DMS 273 (cell line): ENCODE data around the gene EGLN1.

Experiments used
- DNase-seq: peaks from one replicate; lab custom pipeline; 2025; ENCODE audit not compliant: unreplicated experiment; lab: John Stamatoyannopoulos, UW

EGLN1 gene

DNA sequence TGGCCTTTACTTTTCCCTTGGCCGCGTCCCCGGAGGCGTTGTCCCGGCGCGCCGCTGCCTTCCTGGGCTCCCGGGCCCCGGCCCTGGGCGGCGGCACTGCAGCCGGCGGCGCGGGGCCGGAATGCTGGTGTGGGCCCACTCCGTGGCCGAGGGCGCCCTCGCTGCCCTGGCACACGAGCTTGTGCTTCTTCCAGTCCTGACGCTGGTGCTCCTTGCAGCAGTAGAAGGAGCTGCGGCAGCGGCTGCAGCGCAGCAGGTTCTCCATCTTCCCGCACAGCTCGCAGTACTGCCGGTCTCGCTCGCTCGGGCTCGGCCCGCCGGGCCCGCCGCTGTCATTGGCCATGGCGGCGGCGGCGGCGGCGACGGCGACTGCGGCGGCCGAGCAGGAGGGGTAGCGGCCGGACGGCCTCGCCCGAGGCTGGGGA, 529 bp downstream of the EGLN1 start:
- DNase-seq, result peak; percentile 84

DNA sequence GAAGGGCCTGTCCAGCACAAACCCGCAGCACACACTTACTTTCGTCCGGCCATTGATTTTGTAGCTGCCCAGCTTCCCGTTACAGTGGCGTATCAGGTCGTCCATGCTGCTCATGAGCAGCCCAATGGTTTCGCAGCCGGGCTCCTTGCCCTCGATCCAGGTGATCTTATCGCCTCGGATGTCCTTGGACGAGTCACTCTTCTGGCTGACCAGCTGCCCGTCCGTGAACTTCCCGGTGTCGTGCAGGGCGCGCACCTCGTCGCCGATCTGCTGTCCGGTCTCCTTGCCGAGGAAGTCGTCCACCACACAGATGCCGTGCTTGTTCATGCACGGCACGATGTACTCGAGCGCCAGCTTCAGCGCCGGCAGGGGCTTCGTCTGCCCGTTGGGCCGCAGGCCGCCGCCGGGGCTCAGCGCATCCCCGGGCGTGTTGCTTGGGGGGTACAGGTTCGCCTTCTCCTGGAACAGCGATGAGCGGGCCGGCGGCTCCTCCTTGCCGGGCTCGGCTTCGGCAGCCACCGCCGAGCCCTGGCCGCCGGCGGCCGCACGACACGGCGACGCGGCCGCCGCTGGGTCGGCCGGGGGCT, 1.0 kb downstream of the EGLN1 start:
- DNase-seq, result peak; percentile 70

DNA sequence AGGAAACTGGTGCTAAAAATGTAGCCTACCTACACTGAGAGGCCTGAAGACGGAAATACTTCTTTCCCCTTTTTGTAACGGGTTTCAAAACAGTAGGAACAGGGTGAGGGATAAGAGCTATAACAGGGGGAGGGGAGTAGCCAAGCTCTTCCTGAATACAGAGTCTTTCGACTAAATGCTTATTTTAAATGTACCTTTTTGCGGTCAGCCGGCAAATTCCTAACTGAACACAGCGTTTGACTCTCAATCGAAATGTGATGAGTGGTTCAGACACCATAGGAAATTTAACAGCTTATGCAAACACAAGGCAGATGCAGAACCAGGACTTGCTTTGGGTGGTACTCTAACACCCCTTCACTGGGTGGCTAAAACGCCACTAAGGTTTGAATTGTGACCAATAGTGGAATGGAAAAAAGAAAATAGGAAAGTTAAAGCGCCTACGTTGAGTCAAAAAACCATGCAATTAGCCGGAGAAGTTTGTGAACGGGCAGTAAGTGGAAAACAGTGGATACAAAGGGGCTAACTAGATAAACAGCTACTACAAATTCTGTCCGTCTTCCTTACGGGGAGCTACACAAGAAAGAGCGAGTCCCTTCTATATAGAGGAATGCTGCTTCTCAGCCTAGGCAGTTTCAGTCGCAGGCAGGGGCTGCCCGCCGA, 1.7 kb downstream of the EGLN1 start:
- DNase-seq, result peak; percentile 55

DNA sequence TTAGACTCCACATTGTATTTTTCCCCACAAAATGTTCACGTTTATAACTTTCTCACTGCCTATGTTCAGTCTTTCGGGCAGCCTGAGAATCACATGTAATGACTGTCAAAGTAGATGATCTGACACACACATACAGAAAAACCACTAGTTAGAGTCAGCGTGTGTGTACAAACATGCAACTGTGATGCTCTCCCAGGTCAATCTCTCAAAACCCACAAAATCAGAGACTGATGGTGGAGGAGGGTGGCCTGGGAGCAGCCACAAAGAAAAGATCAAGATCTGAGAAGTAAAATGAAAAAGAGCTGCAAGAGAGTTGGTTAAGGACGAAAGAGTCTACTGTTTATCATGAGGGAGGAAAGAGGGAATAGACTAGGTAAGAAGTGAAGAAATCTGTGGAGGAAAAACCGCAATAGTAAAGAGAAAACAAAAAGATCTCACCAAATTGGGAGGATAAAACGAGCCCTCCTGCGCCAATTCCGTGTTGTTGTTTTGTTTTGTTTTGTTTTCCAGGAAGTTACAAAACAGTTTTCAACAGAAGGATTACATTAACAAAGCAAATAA, 2.3 kb downstream of the EGLN1 start:
- DNase-seq, result peak; percentile 19

DNA sequence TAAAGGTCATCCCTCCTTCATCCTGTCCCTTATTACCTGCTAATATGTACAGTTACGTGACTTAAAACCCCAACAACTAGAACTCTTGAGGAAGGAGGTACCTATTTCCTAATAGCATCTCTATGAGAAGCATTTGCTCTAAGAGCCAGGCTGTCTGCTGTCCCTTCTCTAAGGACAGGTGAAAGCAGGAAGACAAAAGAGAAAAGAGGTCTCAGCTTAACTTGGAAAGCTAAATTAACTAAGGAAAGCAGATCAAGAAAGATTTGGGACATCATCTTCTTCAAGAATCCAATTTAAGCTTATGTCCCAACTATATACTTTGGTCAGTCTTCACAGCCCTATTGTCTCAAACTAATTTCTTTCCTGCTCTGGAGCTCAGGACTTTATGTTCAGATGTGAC, 2.9 kb downstream of the EGLN1 start:
- peak; percentile 13 for DNase-seq

DNA sequence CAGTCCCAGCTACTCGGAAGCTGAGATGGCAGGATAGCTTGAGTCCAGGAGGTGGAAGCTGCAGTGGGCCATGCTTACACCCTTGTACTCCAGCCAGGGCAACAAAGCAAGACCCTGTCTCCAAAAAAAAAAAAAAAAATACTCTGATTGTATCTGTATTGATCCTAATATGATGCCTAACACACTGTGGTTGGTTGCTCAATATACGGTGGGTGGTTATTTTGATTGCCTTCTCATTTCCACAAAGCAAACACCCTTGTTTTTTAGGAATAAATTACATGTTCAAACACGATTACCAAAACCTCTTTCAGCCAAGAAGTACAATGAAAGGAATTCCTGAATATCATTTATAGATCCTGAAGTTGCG, 3.4 kb downstream of the EGLN1 start:
- no peak for DNase-seq

DNA sequence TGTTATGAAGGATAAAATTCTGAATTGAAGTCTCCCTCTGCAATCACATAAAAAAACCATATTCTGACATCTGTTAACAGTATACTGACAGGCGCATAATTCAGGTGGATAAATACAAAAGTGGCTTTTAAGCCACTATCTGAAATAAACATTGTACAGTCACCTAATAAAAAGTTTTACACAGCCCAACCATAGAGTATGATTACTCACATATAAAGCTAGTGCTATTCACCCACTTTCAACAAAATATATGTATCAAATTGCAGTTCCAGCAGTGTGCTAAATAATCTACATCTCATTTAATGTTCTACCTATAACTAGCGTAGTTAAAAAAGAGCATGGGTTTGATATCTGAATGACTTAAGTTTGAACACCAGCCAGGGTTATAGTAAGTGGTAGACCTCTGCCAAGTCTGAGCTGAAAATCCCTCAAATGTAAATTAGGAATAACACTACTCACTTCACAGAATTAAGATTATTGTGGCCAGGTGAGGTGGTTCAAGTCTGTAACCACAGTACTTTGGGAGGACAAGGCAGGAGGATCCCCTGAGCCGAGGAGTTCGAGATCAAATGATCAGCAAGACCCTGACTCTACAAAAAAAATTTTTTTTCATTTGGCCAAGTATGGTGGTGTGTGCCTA, 3.9 kb downstream of the EGLN1 start:
- peak; percentile 44 for DNase-seq

DNA sequence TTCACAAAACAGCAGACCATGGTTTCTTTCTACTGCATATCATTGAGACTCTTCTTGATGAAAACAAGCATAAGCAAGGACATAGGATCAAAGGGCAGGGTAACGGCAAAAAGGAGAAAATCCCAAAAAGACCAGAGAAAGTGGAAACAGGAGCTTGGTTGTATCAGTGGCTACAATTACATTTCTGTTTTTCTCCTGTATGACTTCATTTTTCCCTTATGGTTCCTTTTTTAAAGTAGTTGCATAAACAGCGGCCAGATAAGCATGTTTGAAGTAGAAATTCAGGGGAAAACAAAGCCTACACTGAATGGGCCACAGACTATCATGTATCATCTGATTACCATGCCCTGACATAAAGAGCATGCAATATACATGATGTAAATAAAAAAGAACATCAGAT, 4.6 kb downstream of the EGLN1 start:
- no peak for DNase-seq

DNA sequence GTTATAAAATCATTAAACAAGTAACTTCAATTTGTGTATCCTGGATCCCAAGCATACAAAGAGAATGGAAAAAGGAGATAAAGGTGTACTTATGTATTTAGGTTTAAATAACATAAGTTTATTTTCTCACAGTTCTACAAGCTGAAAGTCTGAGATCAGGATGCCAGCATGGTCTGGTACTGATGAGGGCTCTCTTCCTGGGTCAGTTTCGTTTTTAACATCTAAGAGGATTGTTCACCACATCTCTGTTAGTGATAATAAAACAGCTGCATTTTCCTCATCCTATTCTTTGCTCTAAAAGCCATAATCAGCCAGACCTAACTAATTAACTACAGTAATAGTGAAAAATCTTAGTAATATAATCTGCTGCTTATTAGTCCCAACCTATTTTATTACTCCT, 5.2 kb downstream of the EGLN1 start:
- no peak for DNase-seq

DNA sequence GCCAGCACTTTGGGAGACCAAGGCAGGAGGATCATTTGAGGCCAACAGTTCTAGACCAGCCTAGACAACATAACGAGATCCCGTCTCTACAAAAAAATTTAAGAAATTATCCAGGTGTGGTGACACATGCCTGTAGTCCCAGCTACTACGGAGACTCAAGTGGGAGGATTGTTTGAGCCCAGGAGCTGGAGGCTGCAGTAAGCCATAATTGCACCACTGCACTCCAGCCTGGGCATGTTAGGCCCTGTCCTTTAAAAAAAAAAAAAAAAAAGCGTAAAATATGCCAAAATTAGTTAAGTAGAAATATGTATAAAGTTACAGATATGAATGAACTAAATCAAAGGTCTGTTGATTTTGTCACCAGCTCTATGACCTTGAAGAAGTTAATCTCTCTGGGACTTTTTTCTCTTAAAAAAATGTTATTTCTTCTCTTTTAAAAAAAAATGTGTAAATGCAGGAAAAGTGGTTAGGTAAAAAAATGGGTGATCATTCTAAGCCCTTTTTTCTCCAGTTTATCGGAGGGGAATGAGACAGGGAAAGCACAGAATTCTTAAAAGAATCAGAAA, 7.0 kb downstream of the EGLN1 start:
- no peak for DNase-seq

DNA sequence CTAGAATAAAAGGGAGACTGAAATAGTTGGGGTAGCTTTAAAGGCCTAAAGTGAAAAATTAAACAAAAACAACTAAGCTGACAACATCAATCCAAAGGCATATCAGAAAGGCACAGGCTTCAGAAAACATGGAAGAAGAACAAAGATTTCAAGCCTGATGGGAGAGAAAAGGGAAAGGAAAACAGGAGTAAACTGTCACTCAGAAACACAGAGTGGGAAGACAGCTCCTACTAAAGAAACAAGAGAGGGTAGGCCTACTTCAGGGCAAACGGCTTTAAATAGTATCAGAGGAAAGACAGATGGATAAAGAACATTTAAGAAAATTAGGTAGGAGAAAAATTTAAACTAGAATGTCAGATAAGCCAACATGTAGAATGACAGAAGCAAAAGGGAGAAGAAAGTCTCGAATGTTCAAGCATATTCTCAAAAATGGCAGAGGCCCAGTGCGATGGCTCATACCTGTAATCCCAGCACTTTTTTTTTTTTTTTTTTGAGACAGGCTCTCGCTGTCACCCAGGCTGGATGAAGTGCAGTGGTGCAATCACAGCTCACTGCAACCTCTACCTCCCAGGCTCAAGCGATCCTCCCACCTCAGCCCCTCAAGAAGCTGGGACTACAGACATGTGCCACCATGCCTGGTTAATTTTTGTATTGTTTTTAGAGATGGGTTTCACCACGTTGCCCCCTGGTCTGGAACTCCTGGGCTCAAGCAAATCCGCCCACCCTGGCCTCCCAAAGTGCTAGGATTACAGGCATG, 7.6 kb downstream of the EGLN1 start:
- no peak for DNase-seq

DNA sequence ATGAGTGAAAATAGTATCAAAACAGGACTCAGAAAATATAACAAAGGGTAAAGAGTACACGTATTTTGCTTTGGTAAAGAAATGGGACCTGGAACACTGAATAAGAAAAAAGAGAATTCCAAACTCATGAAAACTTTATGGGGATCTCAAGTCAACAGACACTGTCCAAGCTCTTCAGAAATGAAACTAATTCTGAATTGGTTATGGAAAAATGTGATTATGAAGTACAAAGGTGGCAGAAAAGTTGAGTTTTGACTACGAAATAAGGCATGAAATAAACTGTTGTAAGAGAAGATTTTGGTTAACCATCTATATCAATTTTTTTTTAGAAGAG, 8.4 kb downstream of the EGLN1 start:
- no peak for DNase-seq

DNA sequence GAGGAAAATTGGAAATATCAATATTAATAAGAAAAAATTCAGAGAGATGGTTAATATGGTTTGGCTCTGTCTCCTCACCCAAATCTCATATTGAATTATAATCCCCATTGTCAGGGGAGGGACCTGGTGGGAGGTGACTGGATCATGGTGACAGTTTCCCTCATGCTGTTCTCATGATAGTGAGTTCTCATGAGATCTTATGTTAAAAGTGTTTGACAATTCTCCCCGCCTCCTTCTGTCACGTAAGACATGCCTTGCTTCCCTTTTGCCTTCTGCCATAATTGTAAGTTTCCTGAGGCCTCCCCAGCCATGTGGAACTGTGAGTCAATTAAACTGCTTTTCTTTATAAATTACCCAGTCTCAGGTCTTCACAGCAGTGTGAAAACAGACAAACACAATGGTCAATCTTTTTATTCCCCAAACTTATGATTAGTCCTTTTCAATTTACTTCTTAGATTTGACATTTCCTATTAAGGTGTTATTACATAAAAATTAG, 11.0 kb downstream of the EGLN1 start:
- DNase-seq, result no peak

DNA sequence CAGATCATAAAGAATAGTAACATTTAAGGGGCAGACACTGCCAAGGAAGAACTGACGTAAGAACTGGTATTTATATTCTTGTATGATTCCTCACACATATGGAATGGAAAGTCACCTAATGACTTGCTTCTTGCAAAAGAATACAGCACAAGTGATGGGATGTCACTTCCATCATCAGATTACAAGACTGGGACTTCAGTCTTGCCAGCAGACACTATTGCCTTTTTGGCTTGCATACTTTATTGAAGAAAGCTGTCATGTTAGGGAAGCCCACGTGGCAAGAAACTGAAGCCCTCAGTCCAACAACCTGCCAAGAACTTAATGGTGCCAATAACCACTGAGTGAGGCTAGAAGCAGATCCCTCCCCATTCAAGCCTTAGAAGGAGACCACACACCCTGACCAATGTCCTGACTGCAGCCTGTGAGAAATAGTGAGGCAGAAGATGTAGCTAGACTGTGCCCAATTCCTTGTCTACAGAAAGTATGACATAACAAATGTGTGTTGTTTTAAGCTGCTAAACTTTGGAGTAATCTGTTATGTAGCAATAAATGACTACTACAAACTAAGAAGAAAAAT, 12.0 kb downstream of the EGLN1 start:
- DNase-seq, result no peak

DNA sequence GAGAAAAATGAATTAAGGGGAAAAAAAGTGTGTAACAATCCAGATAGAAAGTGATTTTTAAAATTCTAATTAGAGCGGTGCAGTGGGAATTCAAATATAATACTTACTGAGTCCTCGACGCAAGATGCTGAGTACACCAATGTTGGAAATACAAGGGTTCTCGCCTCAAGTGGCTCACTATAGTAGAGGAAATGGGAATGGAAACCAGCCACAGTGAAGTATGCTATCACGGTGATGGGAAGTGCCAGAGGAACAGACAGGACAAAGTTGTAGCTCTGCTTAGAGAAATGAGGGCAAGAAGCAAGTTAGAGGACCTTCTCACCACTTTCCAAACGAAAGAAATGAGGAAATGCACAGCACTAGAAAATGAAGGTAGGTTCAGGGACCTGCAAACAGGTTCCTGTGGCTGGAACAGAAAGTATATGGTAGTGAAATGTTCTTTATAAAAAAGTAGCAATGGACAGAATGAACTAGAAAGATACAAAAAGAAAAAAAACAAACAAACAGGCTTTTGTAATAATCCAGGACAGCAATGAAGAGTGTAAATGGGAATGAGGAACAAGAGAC, 13.5 kb downstream of the EGLN1 start:
- DNase-seq, result no peak

DNA sequence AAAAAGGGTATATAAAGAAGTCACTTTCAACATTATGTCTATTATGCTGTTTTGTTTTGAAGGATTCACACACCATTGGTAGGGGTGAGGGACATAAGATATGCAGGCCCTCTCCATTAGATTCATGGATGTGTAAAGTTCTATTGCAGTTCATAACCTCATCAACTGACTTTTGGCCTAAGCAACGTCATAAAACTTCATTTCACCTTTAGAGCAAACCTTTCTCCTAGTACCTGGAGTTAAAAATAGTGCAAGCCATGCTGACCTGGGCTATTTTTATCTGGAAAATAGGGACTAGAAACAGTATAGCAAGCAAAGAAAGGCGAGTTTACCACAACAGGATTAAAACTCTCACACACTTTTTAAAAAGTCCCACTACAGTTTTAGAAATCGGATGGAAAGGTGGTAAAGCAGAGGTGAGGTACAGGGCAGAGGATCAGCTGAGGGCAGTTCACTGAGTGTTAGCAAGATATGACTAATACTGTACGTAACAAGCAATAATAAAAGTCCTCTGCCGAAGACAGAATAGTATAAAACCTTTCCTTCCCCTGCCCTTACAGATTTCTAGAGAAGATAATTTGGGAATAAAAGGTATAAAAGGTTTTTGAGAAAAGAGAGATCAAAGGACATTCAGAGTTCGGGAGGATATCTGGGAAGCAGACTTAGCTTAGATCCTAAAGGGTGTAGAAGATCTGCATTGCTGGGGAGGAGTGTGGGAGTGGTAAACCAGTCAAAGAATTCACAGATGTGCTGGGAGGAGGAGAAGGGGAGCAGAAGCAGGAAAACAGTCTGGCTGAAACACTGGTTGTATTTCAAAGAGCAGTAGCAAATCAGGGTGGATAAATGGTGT, 14.3 kb downstream of the EGLN1 start:
- peak; percentile 19 for DNase-seq

DNA sequence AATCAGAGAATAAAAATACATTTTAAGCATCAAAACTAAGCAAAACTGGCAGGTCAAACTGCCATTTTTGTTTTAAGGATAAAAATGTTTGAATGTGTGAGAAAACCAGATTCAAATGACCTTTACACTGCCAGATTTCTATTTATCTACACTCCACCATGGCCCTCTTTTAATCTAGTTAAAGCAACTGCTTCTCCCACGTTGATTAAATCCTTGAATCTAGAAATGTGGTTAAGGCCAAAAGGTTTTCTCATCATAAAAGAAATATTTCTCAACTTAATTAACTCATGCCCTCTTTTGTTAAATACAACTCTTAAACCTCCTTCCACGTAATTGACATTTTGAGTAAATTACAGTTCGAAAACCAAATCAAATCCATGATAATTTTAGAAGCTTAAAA, 15.0 kb downstream of the EGLN1 start:
- DNase-seq, result no peak

DNA sequence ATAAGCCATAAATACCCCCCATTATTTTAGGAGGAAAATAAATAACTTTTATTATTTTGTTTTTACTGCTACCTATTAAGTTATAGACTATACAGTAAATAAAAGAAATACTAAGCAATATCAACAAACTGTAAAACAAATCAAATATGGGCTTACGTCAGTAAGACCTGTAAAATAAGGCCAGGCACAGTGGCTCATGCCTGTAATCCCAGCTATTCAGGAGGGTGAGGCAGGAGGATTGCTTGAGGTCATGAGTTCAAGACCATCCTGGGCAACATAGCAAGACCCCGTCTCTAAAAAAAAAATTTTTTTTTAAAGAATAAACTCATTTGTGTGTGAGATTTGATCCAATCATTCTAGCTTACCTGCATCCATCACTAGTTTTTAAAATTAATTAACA, 17.8 kb downstream of the EGLN1 start:
- no peak for DNase-seq

DNA sequence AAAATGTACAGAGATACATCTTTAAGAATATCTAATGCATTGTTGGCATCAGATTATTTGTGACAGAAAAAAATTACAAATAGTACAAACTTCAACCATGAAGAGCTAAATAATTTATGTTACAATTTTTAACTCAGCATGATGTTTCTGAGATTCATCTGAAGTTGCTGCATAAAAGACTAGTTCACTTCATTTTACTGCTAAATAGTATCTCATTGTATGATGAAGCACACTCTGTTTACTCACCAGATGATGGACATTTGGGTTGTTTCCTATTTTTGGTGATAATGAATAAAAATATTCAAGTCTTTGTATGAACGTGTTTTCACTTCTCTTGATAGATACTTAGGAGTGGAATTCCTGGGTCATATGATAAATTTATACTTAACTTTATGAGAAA, 20.6 kb downstream of the EGLN1 start:
- no peak for DNase-seq
